GM12865 (cell line): ENCODE data around the gene NECTIN4.

Source experiments
- DNase-seq: peaks from one replicate; pipeline ENCODE4 v3.0.0; 2010; ENCODE audit warnings: low read depth
- H3K4me3 ChIP-seq: 2 replicates; pipeline ENCODE4 v1.5.1; 2011; ENCODE audit warnings: mild to moderate bottlenecking, low read depth, low read length, control low read depth
- TF ChIP-seq, protein P1 (sequence below): IDR thresholded peaks from 2 replicates; pipeline ENCODE4 v1.5.1; 2011; ENCODE audit warnings: low read length, control low read depth, low read depth, inconsistent platforms; ENCODE audit not compliant: insufficient read depth; ENCODE audit errors: missing control alignments

The NECTIN4 gene

DNA sequence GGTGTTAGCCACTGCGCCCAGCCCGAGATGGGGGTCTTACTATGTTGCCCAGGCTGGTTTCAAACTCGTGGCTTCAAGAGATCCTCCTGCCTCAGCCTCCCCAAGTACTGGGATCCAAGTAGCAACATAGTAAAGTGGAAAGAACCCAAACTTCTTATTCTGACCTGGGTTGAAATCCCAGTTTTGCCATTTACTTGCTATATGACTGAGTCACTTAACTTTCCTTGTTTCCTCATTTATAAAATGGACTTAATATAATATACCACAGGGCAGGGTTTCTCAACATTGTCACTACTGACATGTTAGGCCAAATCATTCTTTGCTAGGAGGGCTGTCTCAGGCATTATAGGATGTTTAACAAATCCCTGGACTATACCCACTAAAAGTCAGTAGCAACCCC lies 21.8 kb upstream of the NECTIN4 start:
- no peak overlapping the region for H3K4me3 ChIP-seq
- TF ChIP-seq, protein P1, sequence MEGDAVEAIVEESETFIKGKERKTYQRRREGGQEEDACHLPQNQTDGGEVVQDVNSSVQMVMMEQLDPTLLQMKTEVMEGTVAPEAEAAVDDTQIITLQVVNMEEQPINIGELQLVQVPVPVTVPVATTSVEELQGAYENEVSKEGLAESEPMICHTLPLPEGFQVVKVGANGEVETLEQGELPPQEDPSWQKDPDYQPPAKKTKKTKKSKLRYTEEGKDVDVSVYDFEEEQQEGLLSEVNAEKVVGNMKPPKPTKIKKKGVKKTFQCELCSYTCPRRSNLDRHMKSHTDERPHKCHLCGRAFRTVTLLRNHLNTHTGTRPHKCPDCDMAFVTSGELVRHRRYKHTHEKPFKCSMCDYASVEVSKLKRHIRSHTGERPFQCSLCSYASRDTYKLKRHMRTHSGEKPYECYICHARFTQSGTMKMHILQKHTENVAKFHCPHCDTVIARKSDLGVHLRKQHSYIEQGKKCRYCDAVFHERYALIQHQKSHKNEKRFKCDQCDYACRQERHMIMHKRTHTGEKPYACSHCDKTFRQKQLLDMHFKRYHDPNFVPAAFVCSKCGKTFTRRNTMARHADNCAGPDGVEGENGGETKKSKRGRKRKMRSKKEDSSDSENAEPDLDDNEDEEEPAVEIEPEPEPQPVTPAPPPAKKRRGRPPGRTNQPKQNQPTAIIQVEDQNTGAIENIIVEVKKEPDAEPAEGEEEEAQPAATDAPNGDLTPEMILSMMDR = no peak
- no peak for DNase-seq

DNA sequence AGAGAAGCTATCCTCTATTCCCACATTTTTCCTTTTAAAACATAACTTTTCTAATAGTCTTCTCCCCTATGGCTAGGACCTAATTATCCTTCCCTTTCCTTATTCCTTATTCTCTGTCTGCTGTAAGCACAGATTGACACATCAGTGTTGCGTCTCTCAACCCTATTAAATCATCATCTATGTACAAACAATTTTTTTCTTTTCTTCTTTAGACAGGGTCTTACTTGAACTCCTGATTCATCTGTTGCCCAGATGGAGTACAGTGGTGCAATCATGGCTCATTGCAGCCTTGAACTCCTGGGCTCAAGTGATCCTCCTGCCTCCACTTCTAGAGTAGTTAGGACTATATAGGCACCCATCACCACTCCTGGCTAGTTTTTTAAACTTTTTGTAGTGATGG lies 17.1 kb upstream of the NECTIN4 start:
- TF ChIP-seq, protein P1 = no peak
- no peak for DNase-seq
- H3K4me3 ChIP-seq = no peak overlapping the region

DNA sequence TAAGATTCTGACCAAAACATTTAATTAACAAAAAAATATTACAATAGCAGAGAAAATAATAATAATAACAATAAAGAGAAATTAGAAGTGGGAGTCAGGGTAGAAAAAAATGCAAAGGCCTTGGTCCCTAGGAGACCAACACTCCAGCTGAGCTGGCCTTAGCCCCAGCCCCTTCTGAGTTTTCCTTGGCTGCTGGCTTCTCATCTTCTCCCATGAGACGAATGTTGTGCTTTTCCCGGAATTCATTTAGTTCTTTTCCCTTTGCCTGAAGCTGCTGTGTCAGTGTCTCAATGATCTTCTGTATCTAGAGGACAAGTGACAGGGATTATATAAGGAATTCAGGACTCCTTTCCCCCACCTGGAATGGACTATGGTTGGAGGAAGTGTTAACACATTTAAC lies 11.2 kb upstream of the NECTIN4 start:
- no peak for DNase-seq
- TF ChIP-seq, protein P1 = no peak
- H3K4me3 ChIP-seq = no peak overlapping the region

DNA sequence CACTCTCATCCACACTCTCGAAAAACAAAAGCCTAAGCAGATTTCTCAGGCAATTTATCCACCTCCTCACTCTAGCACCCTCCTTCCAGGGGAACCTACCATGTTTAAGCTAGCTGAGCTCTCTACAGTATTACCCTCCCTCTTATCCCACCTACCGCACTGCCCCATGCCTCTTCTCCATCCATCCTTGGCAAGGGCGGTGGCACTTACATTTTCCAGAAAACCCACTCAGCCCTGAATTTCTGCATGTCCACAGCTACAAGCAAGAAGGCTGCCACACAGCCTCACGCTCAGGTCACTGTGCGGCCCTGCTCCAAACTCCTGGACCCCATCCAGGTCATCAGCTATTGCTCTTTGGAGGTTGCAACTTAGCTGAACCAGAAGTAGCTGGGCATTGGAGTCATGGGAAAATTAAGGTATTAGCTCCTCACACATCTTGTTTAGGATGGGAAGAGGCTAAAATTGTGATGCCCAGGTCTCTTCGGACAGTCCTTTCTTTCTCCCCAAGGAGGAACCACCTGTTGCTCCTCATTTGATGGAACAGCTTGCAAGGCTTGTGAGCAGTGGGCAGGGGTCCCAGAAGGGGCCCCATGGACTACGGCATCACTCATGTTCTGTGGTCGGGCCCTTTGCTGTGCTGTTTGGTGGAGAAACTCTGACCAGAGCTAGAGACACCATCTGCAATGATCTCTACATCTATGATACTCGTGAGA lies 9.9 kb upstream of the NECTIN4 start:
- DNase-seq = no peak
- peak overlapping the region; percentile 68 for H3K4me3 ChIP-seq
- TF ChIP-seq, protein P1 = no peak

DNA sequence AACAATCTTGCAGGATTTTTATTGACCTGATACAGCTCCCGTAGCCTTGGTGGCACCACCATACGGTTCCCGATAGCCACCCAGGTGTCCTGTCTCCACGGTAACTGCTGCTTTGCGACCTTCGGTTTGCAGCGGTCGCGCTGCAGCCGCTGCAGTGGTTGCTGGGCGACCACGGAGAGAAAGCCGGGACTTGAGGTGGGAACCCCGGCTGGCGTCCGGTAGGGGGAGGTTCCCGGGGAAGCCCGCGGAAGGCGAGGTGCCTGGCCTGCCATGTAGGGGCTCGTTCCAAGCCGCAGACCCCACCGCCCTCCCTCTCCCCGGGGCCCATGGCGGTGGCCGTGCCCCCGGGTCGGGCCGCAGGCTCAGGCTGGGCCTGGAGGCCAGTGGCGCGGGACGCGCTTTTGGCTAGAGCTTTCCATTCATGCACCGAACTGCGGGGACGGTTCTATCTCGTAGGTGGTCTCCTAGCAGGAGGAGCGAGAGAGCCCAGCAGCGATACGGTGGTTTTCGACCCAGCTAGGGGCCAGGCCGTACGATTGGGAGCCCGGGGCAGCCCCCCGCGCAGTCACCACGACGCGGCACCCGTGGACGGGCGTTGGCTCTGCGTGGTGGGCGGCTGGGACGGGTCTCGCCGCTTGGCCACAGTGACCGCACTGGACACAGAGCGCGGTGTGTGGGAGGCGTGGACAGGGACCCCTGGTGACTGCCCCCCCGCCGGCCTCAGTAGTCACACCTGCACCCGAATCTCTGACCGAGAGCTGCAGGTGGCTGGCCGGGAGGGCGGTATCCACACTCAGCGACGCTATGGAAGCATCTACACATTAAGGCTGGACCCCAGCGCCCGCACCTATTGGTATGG lies 9.1 kb upstream of the NECTIN4 start, which contains the start of gene KLHDC9:
Gene KLHDC9 (plus strand): TSS at position 152 of the 859 bp plus-strand sequence. CDS start 175 bp downstream, at position 327.
- H3K4me3 ChIP-seq = peak within 1 kb of the TSS; percentile 68
- TF ChIP-seq, protein P1 = peak; percentile 17
- peak; percentile 98 for DNase-seq

DNA sequence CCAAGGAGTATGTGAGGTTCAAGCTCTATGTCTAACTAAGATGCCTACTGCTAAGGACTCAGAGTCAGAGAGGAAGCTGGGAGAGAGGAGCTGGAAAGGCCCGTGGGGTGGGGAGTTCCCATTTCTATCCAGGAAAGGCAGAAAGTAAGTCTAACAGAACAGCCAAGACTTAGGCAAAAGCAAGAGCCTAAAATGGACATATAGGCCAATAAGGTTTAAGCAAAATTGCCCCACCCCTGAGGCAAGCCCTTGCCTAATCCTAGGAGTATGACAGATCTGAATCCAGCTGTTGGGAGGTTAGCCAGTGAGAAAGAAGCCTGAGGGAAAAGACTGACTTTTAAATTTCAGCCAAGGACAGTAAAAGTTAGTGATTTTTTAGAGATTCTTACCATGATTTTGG lies 7.2 kb upstream of the NECTIN4 start:
- TF ChIP-seq, protein P1 = no peak
- no peak overlapping the region for H3K4me3 ChIP-seq
- DNase-seq = peak; percentile 34
